Measurements from ENCODE around the gene RFX8.

DNA sequence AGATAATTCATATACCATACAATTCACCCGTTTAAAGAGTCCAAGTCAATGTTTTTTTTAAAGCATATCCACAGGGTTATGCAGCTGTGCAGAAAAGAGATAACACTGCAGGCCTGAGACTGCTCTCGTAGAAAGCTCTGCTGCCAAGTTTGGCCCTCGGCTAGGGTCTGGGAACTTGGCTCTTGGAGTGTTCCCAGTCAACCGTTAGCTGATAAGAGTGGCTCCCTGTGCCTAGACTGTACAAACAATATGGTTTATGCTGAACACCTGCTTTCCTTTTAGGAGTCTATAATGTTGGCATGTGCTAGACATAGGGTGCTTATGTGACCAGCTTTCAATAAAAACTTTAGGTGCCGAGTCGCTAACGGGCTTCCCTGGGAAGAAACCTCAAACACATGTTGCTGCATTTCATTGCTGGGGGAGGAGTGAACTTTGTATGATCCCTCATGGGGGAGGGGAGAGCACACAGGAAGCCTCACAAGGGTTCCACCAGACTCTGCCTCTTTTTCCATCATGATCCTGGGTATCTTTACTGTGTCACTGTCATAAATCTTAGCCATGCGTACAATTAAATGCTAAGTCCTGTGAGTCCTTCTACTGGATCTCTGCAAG lies 34.7 kb downstream of the RFX8 start:
- TF ChIP-seq MEIS2 (IDR thresholded peaks at IDR 0.05; ENCODE audit: partially characterized antibody) (peak; percentile 61), RBM22 (IDR thresholded peaks at IDR 0.05; ENCODE audit: low read depth, low read length, poor library complexity, severe bottlenecking) (no peak), EZH2 (IDR thresholded peaks at IDR 0.05; ENCODE audit: borderline replicate concordance, low read depth, low read length) (no peak), TBL1XR1 (IDR thresholded peaks at IDR 0.05; ENCODE audit: low read length in 2 of 2) (no peak), MAFK (IDR thresholded peaks at IDR 0.05; ENCODE audit: low read length) (no peak), KAT7 (CRISPR knock-in tag; IDR thresholded peaks at IDR 0.05; ENCODE audit: borderline replicate concordance) (no peak), SIRT6 (IDR thresholded peaks at IDR 0.05; ENCODE audit: low read depth, low read length) (no peak)
- TF ChIP-seq, protein P1, sequence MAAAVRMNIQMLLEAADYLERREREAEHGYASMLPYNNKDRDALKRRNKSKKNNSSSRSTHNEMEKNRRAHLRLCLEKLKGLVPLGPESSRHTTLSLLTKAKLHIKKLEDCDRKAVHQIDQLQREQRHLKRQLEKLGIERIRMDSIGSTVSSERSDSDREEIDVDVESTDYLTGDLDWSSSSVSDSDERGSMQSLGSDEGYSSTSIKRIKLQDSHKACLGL (CRISPR knock-in tag; IDR thresholded peaks at IDR 0.05; ENCODE audit: borderline replicate concordance, poor library complexity, severe bottlenecking), result no peak
- TF ChIP-seq, protein P2, sequence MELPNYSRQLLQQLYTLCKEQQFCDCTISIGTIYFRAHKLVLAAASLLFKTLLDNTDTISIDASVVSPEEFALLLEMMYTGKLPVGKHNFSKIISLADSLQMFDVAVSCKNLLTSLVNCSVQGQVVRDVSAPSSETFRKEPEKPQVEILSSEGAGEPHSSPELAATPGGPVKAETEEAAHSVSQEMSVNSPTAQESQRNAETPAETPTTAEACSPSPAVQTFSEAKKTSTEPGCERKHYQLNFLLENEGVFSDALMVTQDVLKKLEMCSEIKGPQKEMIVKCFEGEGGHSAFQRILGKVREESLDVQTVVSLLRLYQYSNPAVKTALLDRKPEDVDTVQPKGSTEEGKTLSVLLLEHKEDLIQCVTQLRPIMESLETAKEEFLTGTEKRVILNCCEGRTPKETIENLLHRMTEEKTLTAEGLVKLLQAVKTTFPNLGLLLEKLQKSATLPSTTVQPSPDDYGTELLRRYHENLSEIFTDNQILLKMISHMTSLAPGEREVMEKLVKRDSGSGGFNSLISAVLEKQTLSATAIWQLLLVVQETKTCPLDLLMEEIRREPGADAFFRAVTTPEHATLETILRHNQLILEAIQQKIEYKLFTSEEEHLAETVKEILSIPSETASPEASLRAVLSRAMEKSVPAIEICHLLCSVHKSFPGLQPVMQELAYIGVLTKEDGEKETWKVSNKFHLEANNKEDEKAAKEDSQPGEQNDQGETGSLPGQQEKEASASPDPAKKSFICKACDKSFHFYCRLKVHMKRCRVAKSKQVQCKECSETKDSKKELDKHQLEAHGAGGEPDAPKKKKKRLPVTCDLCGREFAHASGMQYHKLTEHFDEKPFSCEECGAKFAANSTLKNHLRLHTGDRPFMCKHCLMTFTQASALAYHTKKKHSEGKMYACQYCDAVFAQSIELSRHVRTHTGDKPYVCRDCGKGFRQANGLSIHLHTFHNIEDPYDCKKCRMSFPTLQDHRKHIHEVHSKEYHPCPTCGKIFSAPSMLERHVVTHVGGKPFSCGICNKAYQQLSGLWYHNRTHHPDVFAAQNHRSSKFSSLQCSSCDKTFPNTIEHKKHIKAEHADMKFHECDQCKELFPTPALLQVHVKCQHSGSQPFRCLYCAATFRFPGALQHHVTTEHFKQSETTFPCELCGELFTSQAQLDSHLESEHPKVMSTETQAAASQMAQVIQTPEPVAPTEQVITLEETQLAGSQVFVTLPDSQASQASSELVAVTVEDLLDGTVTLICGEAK (IDR thresholded peaks at IDR 0.05), result no peak
- TF ChIP-seq, protein P2 (CRISPR knock-in tag; IDR thresholded peaks at IDR 0.05), result no peak
- TF ChIP-seq, protein P3, sequence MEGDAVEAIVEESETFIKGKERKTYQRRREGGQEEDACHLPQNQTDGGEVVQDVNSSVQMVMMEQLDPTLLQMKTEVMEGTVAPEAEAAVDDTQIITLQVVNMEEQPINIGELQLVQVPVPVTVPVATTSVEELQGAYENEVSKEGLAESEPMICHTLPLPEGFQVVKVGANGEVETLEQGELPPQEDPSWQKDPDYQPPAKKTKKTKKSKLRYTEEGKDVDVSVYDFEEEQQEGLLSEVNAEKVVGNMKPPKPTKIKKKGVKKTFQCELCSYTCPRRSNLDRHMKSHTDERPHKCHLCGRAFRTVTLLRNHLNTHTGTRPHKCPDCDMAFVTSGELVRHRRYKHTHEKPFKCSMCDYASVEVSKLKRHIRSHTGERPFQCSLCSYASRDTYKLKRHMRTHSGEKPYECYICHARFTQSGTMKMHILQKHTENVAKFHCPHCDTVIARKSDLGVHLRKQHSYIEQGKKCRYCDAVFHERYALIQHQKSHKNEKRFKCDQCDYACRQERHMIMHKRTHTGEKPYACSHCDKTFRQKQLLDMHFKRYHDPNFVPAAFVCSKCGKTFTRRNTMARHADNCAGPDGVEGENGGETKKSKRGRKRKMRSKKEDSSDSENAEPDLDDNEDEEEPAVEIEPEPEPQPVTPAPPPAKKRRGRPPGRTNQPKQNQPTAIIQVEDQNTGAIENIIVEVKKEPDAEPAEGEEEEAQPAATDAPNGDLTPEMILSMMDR (IDR thresholded peaks at IDR 0.05 in 2 of 3, conservative IDR thresholded peaks at IDR 0.05 in 1 of 3; ENCODE audit: insufficient read depth in 2 of 3, low read depth in 1 of 3, low read length in 3 of 3), result no peak
- TF ChIP-seq, protein P4, sequence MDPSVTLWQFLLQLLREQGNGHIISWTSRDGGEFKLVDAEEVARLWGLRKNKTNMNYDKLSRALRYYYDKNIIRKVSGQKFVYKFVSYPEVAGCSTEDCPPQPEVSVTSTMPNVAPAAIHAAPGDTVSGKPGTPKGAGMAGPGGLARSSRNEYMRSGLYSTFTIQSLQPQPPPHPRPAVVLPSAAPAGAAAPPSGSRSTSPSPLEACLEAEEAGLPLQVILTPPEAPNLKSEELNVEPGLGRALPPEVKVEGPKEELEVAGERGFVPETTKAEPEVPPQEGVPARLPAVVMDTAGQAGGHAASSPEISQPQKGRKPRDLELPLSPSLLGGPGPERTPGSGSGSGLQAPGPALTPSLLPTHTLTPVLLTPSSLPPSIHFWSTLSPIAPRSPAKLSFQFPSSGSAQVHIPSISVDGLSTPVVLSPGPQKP (CRISPR knock-in tag; IDR thresholded peaks at IDR 0.05), result no peak
- TF ChIP-seq, protein P5, sequence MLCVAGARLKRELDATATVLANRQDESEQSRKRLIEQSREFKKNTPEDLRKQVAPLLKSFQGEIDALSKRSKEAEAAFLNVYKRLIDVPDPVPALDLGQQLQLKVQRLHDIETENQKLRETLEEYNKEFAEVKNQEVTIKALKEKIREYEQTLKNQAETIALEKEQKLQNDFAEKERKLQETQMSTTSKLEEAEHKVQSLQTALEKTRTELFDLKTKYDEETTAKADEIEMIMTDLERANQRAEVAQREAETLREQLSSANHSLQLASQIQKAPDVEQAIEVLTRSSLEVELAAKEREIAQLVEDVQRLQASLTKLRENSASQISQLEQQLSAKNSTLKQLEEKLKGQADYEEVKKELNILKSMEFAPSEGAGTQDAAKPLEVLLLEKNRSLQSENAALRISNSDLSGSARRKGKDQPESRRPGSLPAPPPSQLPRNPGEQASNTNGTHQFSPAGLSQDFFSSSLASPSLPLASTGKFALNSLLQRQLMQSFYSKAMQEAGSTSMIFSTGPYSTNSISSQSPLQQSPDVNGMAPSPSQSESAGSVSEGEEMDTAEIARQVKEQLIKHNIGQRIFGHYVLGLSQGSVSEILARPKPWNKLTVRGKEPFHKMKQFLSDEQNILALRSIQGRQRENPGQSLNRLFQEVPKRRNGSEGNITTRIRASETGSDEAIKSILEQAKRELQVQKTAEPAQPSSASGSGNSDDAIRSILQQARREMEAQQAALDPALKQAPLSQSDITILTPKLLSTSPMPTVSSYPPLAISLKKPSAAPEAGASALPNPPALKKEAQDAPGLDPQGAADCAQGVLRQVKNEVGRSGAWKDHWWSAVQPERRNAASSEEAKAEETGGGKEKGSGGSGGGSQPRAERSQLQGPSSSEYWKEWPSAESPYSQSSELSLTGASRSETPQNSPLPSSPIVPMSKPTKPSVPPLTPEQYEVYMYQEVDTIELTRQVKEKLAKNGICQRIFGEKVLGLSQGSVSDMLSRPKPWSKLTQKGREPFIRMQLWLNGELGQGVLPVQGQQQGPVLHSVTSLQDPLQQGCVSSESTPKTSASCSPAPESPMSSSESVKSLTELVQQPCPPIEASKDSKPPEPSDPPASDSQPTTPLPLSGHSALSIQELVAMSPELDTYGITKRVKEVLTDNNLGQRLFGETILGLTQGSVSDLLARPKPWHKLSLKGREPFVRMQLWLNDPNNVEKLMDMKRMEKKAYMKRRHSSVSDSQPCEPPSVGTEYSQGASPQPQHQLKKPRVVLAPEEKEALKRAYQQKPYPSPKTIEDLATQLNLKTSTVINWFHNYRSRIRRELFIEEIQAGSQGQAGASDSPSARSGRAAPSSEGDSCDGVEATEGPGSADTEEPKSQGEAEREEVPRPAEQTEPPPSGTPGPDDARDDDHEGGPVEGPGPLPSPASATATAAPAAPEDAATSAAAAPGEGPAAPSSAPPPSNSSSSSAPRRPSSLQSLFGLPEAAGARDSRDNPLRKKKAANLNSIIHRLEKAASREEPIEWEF (CRISPR knock-in tag; IDR thresholded peaks at IDR 0.05), result no peak

Measured in K562 (cell line).